GM23338 (cell line): ENCODE measurements around the gene ISL2.

Experiments
- EZH2phosphoT487 ChIP-seq: fragments of 200-600 bp; sonication (generic); IDR thresholded peaks from one replicate; pipeline ENCODE4 v1.8.1; 2018; ENCODE audit warnings: antibody characterized with exemption; ENCODE audit not compliant: unreplicated experiment
- POLR2AphosphoS5 ChIP-seq: IDR thresholded peaks from 2 replicates; pipeline ENCODE4 v1.6.1; 2016; ENCODE audit warnings: antibody characterized with exemption, low read depth
- TF ChIP-seq, protein P1 (sequence below): fragments of 250-450 bp; sonication (Bioruptor Pico); IDR thresholded peaks from 2 replicates; pipeline ENCODE4 v1.5.0; 2020; ENCODE audit warnings: mild to moderate bottlenecking, moderate library complexity
- TF ChIP-seq, protein P2 (sequence below), 2 experiments: fragments of 200-600 bp in 1 of 2; sonication (generic) in 1 of 2; conservative IDR thresholded peaks; 2 replicates each; pipeline versions ENCODE4 v1.5.1 to v1.6.1; 2016 to 2017; ENCODE audit warnings: antibody characterized with exemption in 2 of 2, low read depth in 2 of 2, mild to moderate bottlenecking in 2 of 2, moderate library complexity in 1 of 2

DNA sequence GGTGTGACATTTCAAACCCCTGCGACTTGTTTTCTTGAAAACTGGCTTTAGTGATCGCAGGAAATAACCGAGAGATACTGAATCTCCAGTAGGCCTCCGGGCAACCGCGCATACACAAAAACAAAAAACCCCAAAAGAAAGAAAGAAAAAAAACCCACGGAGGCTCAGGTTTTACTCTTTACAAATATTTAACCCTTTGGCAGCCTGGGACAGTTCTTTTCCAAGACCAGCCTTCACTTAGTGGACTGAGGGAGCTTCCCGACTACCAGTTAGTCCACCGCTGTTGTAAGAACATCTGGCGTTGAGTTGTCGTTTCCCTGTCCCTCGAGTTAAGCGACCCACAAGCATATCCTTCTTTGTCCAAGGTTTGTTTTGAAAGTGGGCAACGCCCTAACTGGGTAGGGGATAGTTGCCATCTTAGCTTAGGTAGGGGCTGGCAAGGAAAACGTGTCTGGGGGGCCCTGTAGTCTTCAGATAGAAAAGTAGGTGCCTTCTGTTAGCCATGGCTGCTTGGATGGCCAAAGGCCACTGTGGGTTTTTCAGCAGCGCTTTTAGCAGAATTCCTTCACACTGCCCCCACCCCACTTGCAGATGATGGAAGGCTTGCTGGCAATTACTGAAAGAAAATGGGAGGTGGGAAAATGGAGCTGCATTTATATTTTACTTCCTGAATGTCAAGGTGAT lies 6.9 kb downstream of the ISL2 start:
- TF ChIP-seq, protein P1, sequence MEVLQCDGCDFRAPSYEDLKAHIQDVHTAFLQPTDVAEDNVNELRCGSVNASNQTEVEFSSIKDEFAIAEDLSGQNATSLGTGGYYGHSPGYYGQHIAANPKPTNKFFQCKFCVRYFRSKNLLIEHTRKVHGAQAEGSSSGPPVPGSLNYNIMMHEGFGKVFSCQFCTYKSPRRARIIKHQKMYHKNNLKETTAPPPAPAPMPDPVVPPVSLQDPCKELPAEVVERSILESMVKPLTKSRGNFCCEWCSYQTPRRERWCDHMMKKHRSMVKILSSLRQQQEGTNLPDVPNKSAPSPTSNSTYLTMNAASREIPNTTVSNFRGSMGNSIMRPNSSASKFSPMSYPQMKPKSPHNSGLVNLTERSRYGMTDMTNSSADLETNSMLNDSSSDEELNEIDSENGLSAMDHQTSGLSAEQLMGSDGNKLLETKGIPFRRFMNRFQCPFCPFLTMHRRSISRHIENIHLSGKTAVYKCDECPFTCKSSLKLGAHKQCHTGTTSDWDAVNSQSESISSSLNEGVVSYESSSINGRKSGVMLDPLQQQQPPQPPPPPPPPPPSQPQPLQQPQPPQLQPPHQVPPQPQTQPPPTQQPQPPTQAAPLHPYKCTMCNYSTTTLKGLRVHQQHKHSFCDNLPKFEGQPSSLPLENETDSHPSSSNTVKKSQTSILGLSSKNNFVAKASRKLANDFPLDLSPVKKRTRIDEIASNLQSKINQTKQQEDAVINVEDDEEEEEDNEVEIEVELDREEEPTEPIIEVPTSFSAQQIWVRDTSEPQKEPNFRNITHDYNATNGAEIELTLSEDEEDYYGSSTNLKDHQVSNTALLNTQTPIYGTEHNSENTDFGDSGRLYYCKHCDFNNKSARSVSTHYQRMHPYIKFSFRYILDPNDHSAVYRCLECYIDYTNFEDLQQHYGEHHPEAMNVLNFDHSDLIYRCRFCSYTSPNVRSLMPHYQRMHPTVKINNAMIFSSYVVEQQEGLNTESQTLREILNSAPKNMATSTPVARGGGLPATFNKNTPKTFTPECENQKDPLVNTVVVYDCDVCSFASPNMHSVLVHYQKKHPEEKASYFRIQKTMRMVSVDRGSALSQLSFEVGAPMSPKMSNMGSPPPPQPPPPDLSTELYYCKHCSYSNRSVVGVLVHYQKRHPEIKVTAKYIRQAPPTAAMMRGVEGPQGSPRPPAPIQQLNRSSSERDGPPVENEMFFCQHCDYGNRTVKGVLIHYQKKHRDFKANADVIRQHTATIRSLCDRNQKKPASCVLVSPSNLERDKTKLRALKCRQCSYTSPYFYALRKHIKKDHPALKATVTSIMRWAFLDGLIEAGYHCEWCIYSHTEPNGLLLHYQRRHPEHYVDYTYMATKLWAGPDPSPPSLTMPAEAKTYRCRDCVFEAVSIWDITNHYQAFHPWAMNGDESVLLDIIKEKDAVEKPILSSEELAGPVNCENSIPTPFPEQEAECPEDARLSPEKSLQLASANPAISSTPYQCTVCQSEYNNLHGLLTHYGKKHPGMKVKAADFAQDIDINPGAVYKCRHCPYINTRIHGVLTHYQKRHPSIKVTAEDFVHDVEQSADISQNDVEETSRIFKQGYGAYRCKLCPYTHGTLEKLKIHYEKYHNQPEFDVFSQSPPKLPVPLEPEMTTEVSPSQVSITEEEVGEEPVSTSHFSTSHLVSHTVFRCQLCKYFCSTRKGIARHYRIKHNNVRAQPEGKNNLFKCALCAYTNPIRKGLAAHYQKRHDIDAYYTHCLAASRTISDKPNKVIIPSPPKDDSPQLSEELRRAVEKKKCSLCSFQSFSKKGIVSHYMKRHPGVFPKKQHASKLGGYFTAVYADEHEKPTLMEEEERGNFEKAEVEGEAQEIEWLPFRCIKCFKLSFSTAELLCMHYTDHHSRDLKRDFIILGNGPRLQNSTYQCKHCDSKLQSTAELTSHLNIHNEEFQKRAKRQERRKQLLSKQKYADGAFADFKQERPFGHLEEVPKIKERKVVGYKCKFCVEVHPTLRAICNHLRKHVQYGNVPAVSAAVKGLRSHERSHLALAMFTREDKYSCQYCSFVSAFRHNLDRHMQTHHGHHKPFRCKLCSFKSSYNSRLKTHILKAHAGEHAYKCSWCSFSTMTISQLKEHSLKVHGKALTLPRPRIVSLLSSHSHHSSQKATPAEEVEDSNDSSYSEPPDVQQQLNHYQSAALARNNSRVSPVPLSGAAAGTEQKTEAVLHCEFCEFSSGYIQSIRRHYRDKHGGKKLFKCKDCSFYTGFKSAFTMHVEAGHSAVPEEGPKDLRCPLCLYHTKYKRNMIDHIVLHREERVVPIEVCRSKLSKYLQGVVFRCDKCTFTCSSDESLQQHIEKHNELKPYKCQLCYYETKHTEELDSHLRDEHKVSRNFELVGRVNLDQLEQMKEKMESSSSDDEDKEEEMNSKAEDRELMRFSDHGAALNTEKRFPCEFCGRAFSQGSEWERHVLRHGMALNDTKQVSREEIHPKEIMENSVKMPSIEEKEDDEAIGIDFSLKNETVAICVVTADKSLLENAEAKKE (CRISPR knock-in tag) = no peak
- TF ChIP-seq, protein P2, sequence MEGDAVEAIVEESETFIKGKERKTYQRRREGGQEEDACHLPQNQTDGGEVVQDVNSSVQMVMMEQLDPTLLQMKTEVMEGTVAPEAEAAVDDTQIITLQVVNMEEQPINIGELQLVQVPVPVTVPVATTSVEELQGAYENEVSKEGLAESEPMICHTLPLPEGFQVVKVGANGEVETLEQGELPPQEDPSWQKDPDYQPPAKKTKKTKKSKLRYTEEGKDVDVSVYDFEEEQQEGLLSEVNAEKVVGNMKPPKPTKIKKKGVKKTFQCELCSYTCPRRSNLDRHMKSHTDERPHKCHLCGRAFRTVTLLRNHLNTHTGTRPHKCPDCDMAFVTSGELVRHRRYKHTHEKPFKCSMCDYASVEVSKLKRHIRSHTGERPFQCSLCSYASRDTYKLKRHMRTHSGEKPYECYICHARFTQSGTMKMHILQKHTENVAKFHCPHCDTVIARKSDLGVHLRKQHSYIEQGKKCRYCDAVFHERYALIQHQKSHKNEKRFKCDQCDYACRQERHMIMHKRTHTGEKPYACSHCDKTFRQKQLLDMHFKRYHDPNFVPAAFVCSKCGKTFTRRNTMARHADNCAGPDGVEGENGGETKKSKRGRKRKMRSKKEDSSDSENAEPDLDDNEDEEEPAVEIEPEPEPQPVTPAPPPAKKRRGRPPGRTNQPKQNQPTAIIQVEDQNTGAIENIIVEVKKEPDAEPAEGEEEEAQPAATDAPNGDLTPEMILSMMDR (conservative IDR thresholded peaks at IDR 0.05; ENCODE audit: low read depth in 2 of 2) = no peak
- TF ChIP-seq POLR2AphosphoS5 (no peak), EZH2phosphoT487 (peak; percentile 75)
